Caco-2 (cell line): ENCODE data around the gene ATP13A5. TPM values are rescaled to one million over a fixed set of nuclear protein-coding genes. Genes with fewer than 3 reads are reported as not detected.

Experiments used
- BruUV-seq: library from RNA; stranded (reverse); fragments of 400-500 nt; replicated peaks from 2 replicates; lab custom pipeline; 2021; lab: Mats Ljungman, UMichigan
- CTCF ChIA-PET: fragments of 300-600 bp; sonication (Branson Sonifier 250); formaldehyde crosslinking; loops from one replicate; lab custom pipeline; 2022; ENCODE audit warnings: antibody characterized with exemption; lab: Charles Lee
- POLR2A ChIA-PET: fragments of 300-600 bp; sonication (Branson Sonifier 250); formaldehyde crosslinking; loops from one replicate; lab custom pipeline; 2022; ENCODE audit warnings: antibody characterized with exemption; lab: Charles Lee
- DNase-seq, 2 experiments: peaks; one replicate each; pipeline versions ENCODE4 v3.0.0 to v3.0.0-alpha.2; 2020 to 2022
- H3K27me3 ChIP-seq: replicated peaks from 2 replicates; pipeline ENCODE4 v1.6.0; 2011; ENCODE audit warnings: low read length; ENCODE audit not compliant: control insufficient read depth, insufficient read depth
- H3K36me3 ChIP-seq: 2 replicates; pipeline ENCODE4 v1.5.1; 2011; ENCODE audit warnings: low read length; ENCODE audit not compliant: control insufficient read depth, insufficient read depth
- H3K4me1 ChIP-seq: fragments of 250-450 bp; sonication (Bioruptor Pico); 2 replicates; pipeline ENCODE4 v1.5.1; 2020; ENCODE audit warnings: mild to moderate bottlenecking
- H3K4me3 ChIP-seq: 2 replicates; pipeline ENCODE4 v1.5.1; 2011; ENCODE audit warnings: low read depth, mild to moderate bottlenecking, control low read depth, low read length
- H3K9me3 ChIP-seq: fragments of 250-450 bp; sonication (Bioruptor Pico); 2 replicates; pipeline ENCODE4 v1.5.1; 2020; ENCODE audit warnings: mild to moderate bottlenecking, moderate library complexity
- H3K27ac Mint-ChIP-seq: one replicate; pipeline ENCODE4 v1.8.0; 2022; ENCODE audit warnings: mixed read lengths; ENCODE audit not compliant: unreplicated experiment
- H3K27me3 Mint-ChIP-seq: one replicate; pipeline ENCODE4 v1.8.0; 2022; ENCODE audit warnings: mixed read lengths; ENCODE audit not compliant: insufficient read depth, unreplicated experiment
- H3K36me3 Mint-ChIP-seq: one replicate; pipeline ENCODE4 v1.8.0; 2022; ENCODE audit warnings: mild to moderate bottlenecking, mixed read lengths; ENCODE audit not compliant: insufficient read depth, unreplicated experiment
- H3K4me1 Mint-ChIP-seq: one replicate; pipeline ENCODE4 v1.8.0; 2022; ENCODE audit warnings: low read depth, mixed read lengths; ENCODE audit not compliant: unreplicated experiment
- H3K4me3 Mint-ChIP-seq: one replicate; pipeline ENCODE4 v1.8.0; 2022; ENCODE audit warnings: mild to moderate bottlenecking, moderate library complexity, mixed read lengths; ENCODE audit not compliant: unreplicated experiment
- H3K9me3 Mint-ChIP-seq: one replicate; pipeline ENCODE4 v1.8.0; 2022; ENCODE audit warnings: mixed read lengths; ENCODE audit not compliant: unreplicated experiment
- CTCF ChIP-seq, 2 experiments: fragments of 200-600 bp in 1 of 2; IDR thresholded peaks; 1 replicate in 1 of 2; 2 replicates in 1 of 2; pipeline versions ENCODE4 v1.5.1 to v1.8.0; 2011 to 2022; ENCODE audit warnings: antibody characterized with exemption in 1 of 2, control low read depth in 1 of 2, inconsistent platforms in 1 of 2, low read depth in 1 of 2, low read length in 1 of 2, mild to moderate bottlenecking in 1 of 2, moderate library complexity in 1 of 2; ENCODE audit not compliant: insufficient read depth in 1 of 2, severe bottlenecking in 1 of 2, unreplicated experiment in 1 of 2
- intact Hi-C: fragments of 100-400 bp; cut with micrococcal nuclease; formaldehyde crosslinking; loops from one replicate; pipeline ENCODE4 v1.10.0; 2022; ENCODE audit not compliant: unreplicated experiment
- total RNA-seq: library from RNA; stranded (reverse); gene quantifications from 2 replicates; pipeline ENCODE4 v1.2.3, GENCODE V29; 2022

The ATP13A5 gene
- total RNA-seq, 1 experiment from 2014 or later = not detected

- no peaks in the 10 kb centered on the region; the same call in 1 of the 2 replicates for H3K27me3 ChIP-seq
- CTCF ChIA-PET = no interaction called here
- H3K4me3 Mint-ChIP-seq = no peak overlapping the region
- no peak for DNase-seq
- POLR2A ChIA-PET = no interaction called here
- no peaks in the 10 kb centered on the region for H3K4me1 Mint-ChIP-seq
- no peaks in the 10 kb centered on the region for H3K9me3 Mint-ChIP-seq
- H3K36me3 Mint-ChIP-seq = no peaks in the 10 kb centered on the region
- H3K27ac Mint-ChIP-seq = no peak overlapping the region
- no peaks in the 10 kb centered on the region for H3K9me3 ChIP-seq
- no peaks in the 10 kb centered on the region for H3K4me1 ChIP-seq
- peaks cover 17% of the 10 kb centered on the region for H3K27me3 Mint-ChIP-seq
- H3K4me3 ChIP-seq = no peak overlapping the region
- BruUV-seq = no TSS peak
- intact Hi-C loops = no loop called here
- no peak for TF ChIP-seq CTCF (IDR thresholded peaks at IDR 0.05; ENCODE audit: insufficient read depth in 1 of 2, low read depth in 1 of 2, low read length in 1 of 2, severe bottlenecking in 1 of 2, unreplicated experiment in 1 of 2)
- H3K36me3 ChIP-seq = no peaks in the 10 kb centered on the region
Measured at GRCh38 chr3:193225302-193226125, 153.0 kb downstream of the ATP13A5 start.

Other genes with a start within 250 kb of the ATP13A5 start
- gene PLAAT1, start 137.5 kb downstream of the ATP13A5 start, total RNA-seq = 0.51 and 1.5 TPM in 2 replicates
- 1.2 and 1.4 TPM in 2 replicates for gene ATP13A4, start 176.1 kb upstream of the ATP13A5 start, total RNA-seq
- 61.4 and 74.6 TPM in 2 replicates for gene OPA1, start 214.5 kb upstream of the ATP13A5 start, total RNA-seq